ENCODE measurements around the gene LY6G5C. TPM values are rescaled to one million over a fixed set of nuclear protein-coding genes. Genes with fewer than 3 reads are reported as not detected.

LY6G5C gene
- total and polyA plus RNA-seq, 2 of the 13 experiments (the other 11 are each of a cell fraction or from before 2014, with no cell fraction given): 0.33 to 0.55 TPM

DNA sequence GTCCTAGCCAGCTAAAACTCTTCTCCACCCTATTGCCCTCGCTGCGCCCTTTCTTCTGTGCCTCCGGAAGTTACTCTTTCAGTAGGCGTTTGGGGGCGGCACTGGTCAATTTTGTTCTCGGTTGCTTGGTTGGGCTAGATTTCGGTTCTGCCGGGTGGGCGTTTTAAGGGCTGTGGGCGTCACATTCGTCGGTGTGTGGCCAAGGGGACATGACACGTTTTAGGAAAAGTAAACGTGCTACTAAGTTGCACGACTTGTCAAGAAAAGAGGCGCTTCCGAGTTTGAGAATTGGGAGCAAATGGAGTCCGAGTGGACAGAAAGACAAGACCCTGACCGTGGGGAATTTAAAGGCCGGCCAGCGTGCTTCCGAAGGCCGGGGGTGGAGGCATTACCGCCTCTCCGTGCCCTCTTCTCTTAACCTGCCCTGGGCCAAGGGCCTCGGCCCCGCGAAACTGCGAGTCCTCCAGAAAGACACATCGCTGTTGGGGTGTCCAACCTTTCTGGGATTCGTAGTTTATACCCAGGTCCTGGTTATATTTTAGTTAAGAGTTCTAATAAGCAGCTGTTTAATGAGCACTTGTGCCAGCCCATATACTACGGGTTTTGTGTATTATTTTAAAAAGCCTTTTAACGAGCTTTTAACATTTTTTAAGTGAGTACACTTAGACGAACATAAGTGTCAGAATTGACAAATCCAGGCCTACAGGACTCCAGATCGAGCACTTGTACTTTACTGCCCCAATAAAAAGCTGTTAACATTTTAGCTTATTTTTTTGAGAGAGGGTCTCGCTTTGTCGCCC, 27.7 kb downstream of the LY6G5C start (continued):
- TF ChIP-seq, protein P1, sequence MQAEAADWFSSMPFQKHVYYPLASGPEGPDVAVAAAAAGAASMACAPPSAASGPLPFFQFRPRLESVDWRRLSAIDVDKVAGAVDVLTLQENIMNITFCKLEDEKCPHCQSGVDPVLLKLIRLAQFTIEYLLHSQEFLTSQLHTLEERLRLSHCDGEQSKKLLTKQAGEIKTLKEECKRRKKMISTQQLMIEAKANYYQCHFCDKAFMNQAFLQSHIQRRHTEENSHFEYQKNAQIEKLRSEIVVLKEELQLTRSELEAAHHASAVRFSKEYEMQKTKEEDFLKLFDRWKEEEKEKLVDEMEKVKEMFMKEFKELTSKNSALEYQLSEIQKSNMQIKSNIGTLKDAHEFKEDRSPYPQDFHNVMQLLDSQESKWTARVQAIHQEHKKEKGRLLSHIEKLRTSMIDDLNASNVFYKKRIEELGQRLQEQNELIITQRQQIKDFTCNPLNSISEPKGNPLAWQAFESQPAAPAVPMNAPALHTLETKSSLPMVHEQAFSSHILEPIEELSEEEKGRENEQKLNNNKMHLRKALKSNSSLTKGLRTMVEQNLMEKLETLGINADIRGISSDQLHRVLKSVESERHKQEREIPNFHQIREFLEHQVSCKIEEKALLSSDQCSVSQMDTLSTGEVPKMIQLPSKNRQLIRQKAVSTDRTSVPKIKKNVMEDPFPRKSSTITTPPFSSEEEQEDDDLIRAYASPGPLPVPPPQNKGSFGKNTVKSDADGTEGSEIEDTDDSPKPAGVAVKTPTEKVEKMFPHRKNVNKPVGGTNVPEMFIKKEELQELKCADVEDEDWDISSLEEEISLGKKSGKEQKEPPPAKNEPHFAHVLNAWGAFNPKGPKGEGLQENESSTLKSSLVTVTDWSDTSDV (CRISPR knock-in tag; IDR thresholded peaks at IDR 0.05): no peak; the same call in 1 of the 2 replicates
- TF ChIP-seq ZNF180 (CRISPR knock-in tag; IDR thresholded peaks at IDR 0.05; ENCODE audit: borderline replicate concordance, low read depth): no peak
- no peak for TF ChIP-seq RNF2 (conservative IDR thresholded peaks at IDR 0.05; ENCODE audit: low read depth)
- TF ChIP-seq AGO2 (optimal IDR thresholded peaks at IDR 0.05; ENCODE audit: low read depth, low read length): no peak
- TF ChIP-seq HNRNPL (IDR thresholded peaks at IDR 0.05; ENCODE audit: low read depth, low read length): no peak
- peak; percentile 56; the same call in 1 of the 2 replicates for TF ChIP-seq KDM5B (CRISPR knock-in tag; IDR thresholded peaks at IDR 0.05; ENCODE audit: borderline replicate concordance)
- no peak for TF ChIP-seq ZNF766 (CRISPR knock-in tag; IDR thresholded peaks at IDR 0.05; ENCODE audit: borderline replicate concordance)
- no peak for TF ChIP-seq EZH2 (conservative IDR thresholded peaks at IDR 0.05; ENCODE audit: low read depth, low read length)
- peak; percentile 74; the same call in 1 of the 2 replicates for TF ChIP-seq MYNN (CRISPR knock-in tag; IDR thresholded peaks at IDR 0.05; ENCODE audit: low read depth)
- no peak for TF ChIP-seq HOXA7 (CRISPR knock-in tag; IDR thresholded peaks at IDR 0.05)
- peak; percentile 72 for TF ChIP-seq ZNF572 (CRISPR knock-in tag; IDR thresholded peaks at IDR 0.05)
- TF ChIP-seq MLLT10 (CRISPR knock-in tag; IDR thresholded peaks at IDR 0.05): no peak
- no peak for TF ChIP-seq ADNP (CRISPR knock-in tag; IDR thresholded peaks at IDR 0.05)
- TF ChIP-seq ZBTB4 (CRISPR knock-in tag; IDR thresholded peaks at IDR 0.05; ENCODE audit: borderline replicate concordance): no peak
- TF ChIP-seq ZNF746 (CRISPR knock-in tag; IDR thresholded peaks at IDR 0.05): no peak; the same call in 1 of the 2 replicates
- TF ChIP-seq ZNF674 (CRISPR knock-in tag; IDR thresholded peaks at IDR 0.05; ENCODE audit: low read depth): no peak
- no peak for TF ChIP-seq WIZ (CRISPR knock-in tag; IDR thresholded peaks at IDR 0.05)
- no peak for TF ChIP-seq SOX5 (CRISPR knock-in tag; IDR thresholded peaks at IDR 0.05; ENCODE audit: borderline replicate concordance)
- TF ChIP-seq RCOR2 (CRISPR knock-in tag; IDR thresholded peaks at IDR 0.05): no peak
- TF ChIP-seq NFIC (IDR thresholded peaks at IDR 0.05; ENCODE audit: low read length): no peak
- TF ChIP-seq, protein P2, sequence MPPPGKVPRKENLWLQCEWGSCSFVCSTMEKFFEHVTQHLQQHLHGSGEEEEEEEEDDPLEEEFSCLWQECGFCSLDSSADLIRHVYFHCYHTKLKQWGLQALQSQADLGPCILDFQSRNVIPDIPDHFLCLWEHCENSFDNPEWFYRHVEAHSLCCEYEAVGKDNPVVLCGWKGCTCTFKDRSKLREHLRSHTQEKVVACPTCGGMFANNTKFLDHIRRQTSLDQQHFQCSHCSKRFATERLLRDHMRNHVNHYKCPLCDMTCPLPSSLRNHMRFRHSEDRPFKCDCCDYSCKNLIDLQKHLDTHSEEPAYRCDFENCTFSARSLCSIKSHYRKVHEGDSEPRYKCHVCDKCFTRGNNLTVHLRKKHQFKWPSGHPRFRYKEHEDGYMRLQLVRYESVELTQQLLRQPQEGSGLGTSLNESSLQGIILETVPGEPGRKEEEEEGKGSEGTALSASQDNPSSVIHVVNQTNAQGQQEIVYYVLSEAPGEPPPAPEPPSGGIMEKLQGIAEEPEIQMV (CRISPR knock-in tag; IDR thresholded peaks at IDR 0.05; ENCODE audit: low read depth): no peak
- TF ChIP-seq ZNF569 (CRISPR knock-in tag; IDR thresholded peaks at IDR 0.05; ENCODE audit: borderline replicate concordance): no peak
- no peak; the same call in none of the 2 replicates for TF ChIP-seq ZBTB8A (CRISPR knock-in tag; IDR thresholded peaks at IDR 0.05; ENCODE audit: borderline replicate concordance, low read depth)
- no peak for TF ChIP-seq ZNF615 (CRISPR knock-in tag; IDR thresholded peaks at IDR 0.05; ENCODE audit: borderline replicate concordance)
